ENCODE results near the gene FGG. TPM values are rescaled to one million over a fixed set of nuclear protein-coding genes. Genes with fewer than 3 reads are reported as not detected.

FGG gene
- total RNA-seq, 1 donor from 2014 or later: not detected

GRCh38 chr4:154615211-154615610, 2.8 kb upstream of the FGG start:
- Mint-ChIP-seq H3K27me3 (ENCODE audit: unreplicated experiment) (peaks cover 19% of the 10 kb centered on the region), H3K4me1 (ENCODE audit: unreplicated experiment) (no peaks in the 10 kb centered on the region), H3K4me3 (ENCODE audit: unreplicated experiment) (no peak overlapping the region), H3K9me3 (ENCODE audit: unreplicated experiment) (no peaks in the 10 kb centered on the region), H3K36me3 (ENCODE audit: unreplicated experiment) (no peaks in the 10 kb centered on the region), H3K27ac (ENCODE audit: unreplicated experiment) (no peak overlapping the region)
- TF ChIP-seq CTCF (IDR thresholded peaks at IDR 0.05): no peak
- DNase-seq (ENCODE audit: extremely low spot score, unreplicated experiment): no peak

GRCh38 chr4:154614306-154614705, 1.9 kb upstream of the FGG start:
- no peak for TF ChIP-seq CTCF (IDR thresholded peaks at IDR 0.05)
- Mint-ChIP-seq H3K9me3 (ENCODE audit: unreplicated experiment) (no peaks in the 10 kb centered on the region), H3K4me3 (ENCODE audit: unreplicated experiment) (no peak overlapping the region), H3K27me3 (ENCODE audit: unreplicated experiment) (peaks cover 18% of the 10 kb centered on the region), H3K36me3 (ENCODE audit: unreplicated experiment) (no peaks in the 10 kb centered on the region), H3K27ac (ENCODE audit: unreplicated experiment) (no peak overlapping the region), H3K4me1 (ENCODE audit: unreplicated experiment) (no peaks in the 10 kb centered on the region)
- no peak for DNase-seq (ENCODE audit: extremely low spot score, unreplicated experiment)

DNA sequence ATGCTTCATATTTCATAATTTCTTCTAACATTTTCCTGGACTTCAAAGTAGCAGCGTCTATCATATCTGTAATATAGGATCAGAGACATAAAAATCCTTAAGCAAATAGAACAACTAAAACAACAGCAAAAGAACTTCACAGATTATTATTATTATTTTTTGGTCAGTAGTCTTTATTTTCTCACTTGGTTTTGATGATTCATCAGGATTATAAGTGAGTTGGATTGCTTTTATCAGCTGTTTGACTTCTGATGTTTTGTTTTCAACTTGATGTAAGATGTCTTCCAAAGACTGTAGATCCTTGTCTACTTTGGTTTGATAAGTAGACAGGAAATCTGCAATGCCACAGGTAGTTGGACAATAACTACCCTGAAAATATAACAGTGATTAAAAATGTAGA, 623 bp downstream of the FGG start:
- Mint-ChIP-seq H3K27me3 (ENCODE audit: unreplicated experiment) (peaks cover 15% of the 10 kb centered on the region), H3K9me3 (ENCODE audit: unreplicated experiment) (no peaks in the 10 kb centered on the region), H3K4me1 (ENCODE audit: unreplicated experiment) (no peaks in the 10 kb centered on the region), H3K27ac (ENCODE audit: unreplicated experiment) (no peak overlapping the region), H3K4me3 (ENCODE audit: unreplicated experiment) (no peak overlapping the region), H3K36me3 (ENCODE audit: unreplicated experiment) (no peaks in the 10 kb centered on the region)
- no peak for DNase-seq (ENCODE audit: extremely low spot score, unreplicated experiment)
- TF ChIP-seq CTCF (IDR thresholded peaks at IDR 0.05): no peak

- no peak for DNase-seq (ENCODE audit: extremely low spot score, unreplicated experiment)
- Mint-ChIP-seq H3K9me3 (ENCODE audit: unreplicated experiment) (no peaks in the 10 kb centered on the region), H3K4me1 (ENCODE audit: unreplicated experiment) (no peaks in the 10 kb centered on the region), H3K27ac (ENCODE audit: unreplicated experiment) (no peak overlapping the region), H3K27me3 (ENCODE audit: unreplicated experiment) (peaks cover 13% of the 10 kb centered on the region), H3K4me3 (ENCODE audit: unreplicated experiment) (no peak overlapping the region), H3K36me3 (ENCODE audit: unreplicated experiment) (no peaks in the 10 kb centered on the region)
- no peak for TF ChIP-seq CTCF (IDR thresholded peaks at IDR 0.05)
Measured at GRCh38 chr4:154610582-154610981, 1.9 kb downstream of the FGG start.

GRCh38 chr4:154609532-154609931, 2.9 kb downstream of the FGG start:
- Mint-ChIP-seq H3K27me3 (ENCODE audit: unreplicated experiment) (peaks cover 12% of the 10 kb centered on the region), H3K4me1 (ENCODE audit: unreplicated experiment) (no peaks in the 10 kb centered on the region), H3K36me3 (ENCODE audit: unreplicated experiment) (no peaks in the 10 kb centered on the region), H3K9me3 (ENCODE audit: unreplicated experiment) (no peaks in the 10 kb centered on the region), H3K27ac (ENCODE audit: unreplicated experiment) (no peak overlapping the region), H3K4me3 (ENCODE audit: unreplicated experiment) (no peak overlapping the region)
- DNase-seq (ENCODE audit: extremely low spot score, unreplicated experiment): no peak
- TF ChIP-seq CTCF (IDR thresholded peaks at IDR 0.05): no peak

Measured in osteocyte (in vitro differentiated cells).